CD4-positive, CD25-positive, alpha-beta regulatory T cell (primary cell): ENCODE data around the gene PAK2. TPM values are rescaled to one million over a fixed set of nuclear protein-coding genes. Genes with fewer than 3 reads are reported as not detected.

Source experiments
- ATAC-seq, 2 donors: fragments of 150-1000 bp; cut with Tn5 transposase; one replicate each; pipeline ENCODE4 v1.10.0; 2021; ENCODE audit warnings: low read depth in 2 of 2, moderate number of reproducible peaks in 2 of 2, moderate library complexity in 1 of 2
- DNase-seq, 3 donors: peaks; one replicate each; pipeline versions ENCODE4 v3.0.0 to v3.0.0-alpha.2; 2012 to 2022; ENCODE audit warnings: mixed read lengths in 1 of 3
- H3K27ac ChIP-seq: one replicate; pipeline ENCODE4 v1.7.0; 2013; ENCODE audit warnings: mild to moderate bottlenecking, low read length; ENCODE audit not compliant: insufficient read depth, poor library complexity, severe bottlenecking
- H3K27me3 ChIP-seq: one replicate; pipeline ENCODE4 v1.7.0; 2013; ENCODE audit warnings: low read length; ENCODE audit not compliant: control insufficient read depth, insufficient read depth
- H3K36me3 ChIP-seq: one replicate; pipeline ENCODE4 v1.7.0; 2013; ENCODE audit warnings: mild to moderate bottlenecking, low read length, moderate library complexity; ENCODE audit not compliant: control insufficient read depth, insufficient read depth
- H3K4me1 ChIP-seq: 2 replicates; pipeline ENCODE4 v1.7.0; 2013; ENCODE audit warnings: mild to moderate bottlenecking, low read length; ENCODE audit not compliant: insufficient read depth, control insufficient read depth, poor library complexity, severe bottlenecking
- H3K4me3 ChIP-seq: one replicate; pipeline ENCODE4 v1.7.0; 2013; ENCODE audit warnings: low read depth, mild to moderate bottlenecking, low read length, moderate library complexity
- H3K9me3 ChIP-seq, 2 experiments: 1 replicate in 1 of 2; 2 replicates in 1 of 2; pipeline ENCODE4 v1.7.0; 2013; ENCODE audit warnings: low read length in 2 of 2, mild to moderate bottlenecking in 1 of 2, moderate library complexity in 1 of 2; ENCODE audit not compliant: control insufficient read depth in 2 of 2
- H3K27ac Mint-ChIP-seq, 3 donors: one replicate each; pipeline ENCODE4 v1.8.0; 2020 to 2022; ENCODE audit warnings: mild to moderate bottlenecking in 3 of 3, mixed read lengths in 3 of 3, moderate library complexity in 2 of 3
- H3K27me3 Mint-ChIP-seq: one replicate; pipeline ENCODE4 v1.8.0; 2022; ENCODE audit warnings: mild to moderate bottlenecking, mixed read lengths
- H3K36me3 Mint-ChIP-seq: one replicate; pipeline ENCODE4 v1.8.0; 2020; ENCODE audit warnings: mixed read lengths
- H3K4me1 Mint-ChIP-seq, 4 donors: one replicate each; pipeline ENCODE4 v1.8.0; 2020 to 2022; ENCODE audit warnings: mixed read lengths in 4 of 4, mild to moderate bottlenecking in 1 of 4
- H3K4me3 Mint-ChIP-seq, 4 donors: one replicate each; pipeline ENCODE4 v1.8.0; 2020 to 2022; ENCODE audit warnings: mild to moderate bottlenecking in 4 of 4, mixed read lengths in 4 of 4, moderate library complexity in 3 of 4
- H3K9me3 Mint-ChIP-seq, 7 donors: one replicate each; pipeline ENCODE4 v1.8.0; 2020 to 2022; ENCODE audit warnings: mixed read lengths in 7 of 7, mild to moderate bottlenecking in 3 of 7, moderate library complexity in 2 of 7
- polyA plus RNA-seq, 4 donors: library from polyadenylated mRNA; unstranded; fragments of 300-500 nt; fragmentation: Illumina TruSeq; gene quantifications; one replicate each; pipeline ENCODE4 v1.2.3, GENCODE V29; 2021
- total RNA-seq: library from RNA; stranded (reverse); gene quantifications from one replicate; pipeline ENCODE4 v1.2.3, GENCODE V29; 2022

Gene PAK2
- total and polyA plus RNA-seq, 5 donors from 2014 or later = 37.5 to 83.7 (median 44.1) TPM

DNA sequence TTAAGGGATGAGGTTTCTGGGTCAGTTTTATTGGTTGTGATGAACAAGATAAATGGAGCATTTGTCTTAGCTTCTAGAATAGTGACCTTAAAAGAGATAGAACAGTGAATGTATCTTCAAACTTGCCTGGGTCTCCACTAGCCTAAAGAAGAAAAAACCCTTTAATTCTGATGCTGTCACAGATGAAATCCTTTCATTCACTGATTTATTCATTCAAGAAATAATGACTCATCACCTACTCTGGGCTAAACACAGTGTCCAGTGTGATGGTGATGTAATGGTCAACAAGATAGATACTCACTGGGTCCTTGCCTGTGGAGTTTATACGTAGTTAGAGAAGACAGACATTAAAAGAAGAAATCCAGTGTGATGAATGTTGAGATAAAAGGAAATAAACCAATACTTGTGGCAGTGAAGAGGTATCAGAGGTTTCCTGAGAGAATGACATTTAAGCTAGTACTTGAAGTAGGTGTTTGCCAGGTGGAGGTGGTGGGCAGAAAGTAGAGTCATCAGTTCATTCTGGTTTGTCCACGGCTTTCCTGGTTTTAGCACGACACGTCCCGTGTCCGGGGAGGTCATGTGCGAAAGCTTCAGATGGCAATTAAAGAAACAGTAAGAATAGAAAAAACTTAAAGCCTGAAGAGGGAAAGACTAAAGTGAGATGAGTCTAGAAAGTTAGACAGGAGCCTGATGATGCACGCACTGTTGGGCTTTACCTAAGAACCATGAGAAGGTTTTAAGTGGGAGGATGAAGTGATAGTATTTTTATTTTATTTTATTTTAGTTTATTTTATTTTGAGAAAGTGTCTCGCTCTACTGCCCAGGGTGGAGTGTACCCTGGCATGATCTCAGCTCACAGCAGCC is 18.5 kb downstream of the PAK2 start:
- Mint-ChIP-seq H3K4me1 (peaks cover 38 to 64% (median 45%) of the 10 kb centered on the region in 4 donors), H3K36me3 (peaks cover 35% of the 10 kb centered on the region), H3K27ac (peak overlapping the region; percentile 17 to 96 (median 25)), H3K4me3 (peak overlapping the region in 3 of 4 donors; percentile 15 to 73 (median 53)), H3K9me3 (peaks cover 3 to 16% (median 4%) of the 10 kb centered on the region in 7 donors), H3K27me3 (no peaks in the 10 kb centered on the region)
- Histone ChIP-seq H3K4me1 (peaks cover 20% of the 10 kb centered on the region), H3K9me3 (peaks cover 11 to 15% of the 10 kb centered on the region in 2 experiments), H3K27me3 (no peaks in the 10 kb centered on the region), H3K36me3 (peaks cover 17% of the 10 kb centered on the region), H3K4me3 (no peak overlapping the region), H3K27ac (no peak overlapping the region)
- ATAC-seq = no peak
- no peak for DNase-seq

- Histone ChIP-seq H3K27ac (no peak overlapping the region), H3K4me1 (peaks cover 5% of the 10 kb centered on the region), H3K36me3 (peaks cover 12% of the 10 kb centered on the region), H3K9me3 (no peaks in the 10 kb centered on the region), H3K4me3 (no peak overlapping the region), H3K27me3 (no peaks in the 10 kb centered on the region)
- H3K4me3 Mint-ChIP-seq = no peak overlapping the region
- ATAC-seq = no peak
- H3K27me3 Mint-ChIP-seq = no peaks in the 10 kb centered on the region
- H3K27ac Mint-ChIP-seq = no peak overlapping the region
- peaks cover 22 to 53% (median 32%) of the 10 kb centered on the region in 4 donors for H3K4me1 Mint-ChIP-seq
- no peak for DNase-seq
- H3K9me3 Mint-ChIP-seq = peaks cover 0 to 3% (median 0%) of the 10 kb centered on the region in 7 donors
- H3K36me3 Mint-ChIP-seq = peaks cover 6% of the 10 kb centered on the region
Measured at GRCh38 chr3:196763179-196763578, 23.5 kb downstream of the PAK2 start.

DNA sequence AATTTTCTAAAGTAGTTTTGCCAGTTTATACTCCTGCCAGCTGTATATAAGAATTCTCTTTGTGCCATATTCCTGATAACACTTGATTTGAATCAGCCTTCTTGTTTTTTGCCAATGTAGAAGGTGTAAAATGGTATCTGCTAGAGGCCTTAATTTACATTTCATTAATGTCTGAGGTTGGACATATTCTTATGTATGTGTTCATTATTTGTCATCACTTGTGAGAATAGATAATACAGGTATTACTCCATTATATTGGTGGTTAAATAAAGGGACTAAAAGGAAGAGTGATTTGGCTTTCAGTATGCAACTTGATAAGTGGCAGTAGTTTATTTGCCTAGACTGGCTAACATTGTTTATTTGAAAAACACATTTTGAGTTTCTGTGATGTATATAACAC is 25.8 kb downstream of the PAK2 start:
- peaks cover 4% of the 10 kb centered on the region for H3K36me3 Mint-ChIP-seq

GRCh38 chr3:196771067-196771466 is 31.4 kb downstream of the PAK2 start:
- H3K9me3 Mint-ChIP-seq = no peaks in the 10 kb centered on the region
- no peaks in the 10 kb centered on the region for H3K9me3 ChIP-seq
- H3K4me3 ChIP-seq = no peak overlapping the region
- no peak for DNase-seq
- H3K36me3 ChIP-seq = peaks cover 10% of the 10 kb centered on the region
- peaks cover 29% of the 10 kb centered on the region for H3K4me1 ChIP-seq
- no peaks in the 10 kb centered on the region for H3K27me3 Mint-ChIP-seq
- ATAC-seq = no peak
- H3K27ac Mint-ChIP-seq = peak overlapping the region; percentile 51 to 88 (median 74)
- H3K4me3 Mint-ChIP-seq = peak overlapping the region in 2 of 4 donors; percentile 24 to 54
- H3K36me3 Mint-ChIP-seq = peaks cover 16% of the 10 kb centered on the region
- peaks cover 49 to 80% (median 59%) of the 10 kb centered on the region in 4 donors for H3K4me1 Mint-ChIP-seq
- no peaks in the 10 kb centered on the region for H3K27me3 ChIP-seq
- no peak overlapping the region for H3K27ac ChIP-seq

More for the DNA sequence above, 25.8 kb downstream of the PAK2 start:
- no peak overlapping the region for H3K27ac Mint-ChIP-seq
- no peak for ATAC-seq
- Histone ChIP-seq H3K9me3 (no peaks in the 10 kb centered on the region), H3K4me1 (peaks cover 3% of the 10 kb centered on the region), H3K27me3 (no peaks in the 10 kb centered on the region), H3K36me3 (peaks cover 14% of the 10 kb centered on the region), H3K27ac (no peak overlapping the region), H3K4me3 (no peak overlapping the region)
- H3K4me3 Mint-ChIP-seq = no peak overlapping the region
- peaks cover 0 to 1% (median 0%) of the 10 kb centered on the region in 7 donors for H3K9me3 Mint-ChIP-seq
- H3K27me3 Mint-ChIP-seq = no peaks in the 10 kb centered on the region
- peaks cover 21 to 44% (median 29%) of the 10 kb centered on the region in 4 donors for H3K4me1 Mint-ChIP-seq
- no peak for DNase-seq

DNA sequence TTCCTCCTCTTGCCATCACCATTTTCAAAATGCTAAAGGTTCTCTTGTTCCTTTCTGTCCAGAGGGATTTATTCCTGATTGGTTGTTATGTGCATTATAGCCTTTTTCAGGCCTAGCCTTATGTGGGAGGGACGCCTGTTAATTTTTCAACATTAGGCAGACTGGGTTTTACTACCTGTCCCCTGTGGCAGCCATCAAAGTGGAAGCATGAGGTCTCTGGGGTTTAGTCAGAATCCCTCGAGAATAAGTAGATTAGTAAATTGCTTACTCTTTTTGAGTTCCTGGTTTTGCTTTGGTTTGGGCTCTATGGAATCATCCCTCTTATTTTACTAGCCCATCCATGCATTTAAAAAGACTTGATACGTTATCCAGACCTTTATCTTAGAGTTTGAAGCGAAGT is 32.4 kb downstream of the PAK2 start:
- ATAC-seq (no peak), DNase-seq (no peak)
- peak overlapping the region in 2 of 4 donors; percentile 2 to 48 for H3K4me3 Mint-ChIP-seq
- no peak overlapping the region for H3K4me3 ChIP-seq
- peaks cover 36% of the 10 kb centered on the region for H3K4me1 ChIP-seq
- H3K9me3 ChIP-seq = no peaks in the 10 kb centered on the region
- no peaks in the 10 kb centered on the region for H3K9me3 Mint-ChIP-seq
- no peaks in the 10 kb centered on the region for H3K27me3 Mint-ChIP-seq
- no peaks in the 10 kb centered on the region for H3K27me3 ChIP-seq
- peaks cover 9% of the 10 kb centered on the region for H3K36me3 ChIP-seq
- H3K27ac Mint-ChIP-seq = peak overlapping the region in 2 of 3 donors; percentile 42 to 74
- peaks cover 44 to 83% (median 64%) of the 10 kb centered on the region in 4 donors for H3K4me1 Mint-ChIP-seq
- peaks cover 16% of the 10 kb centered on the region for H3K36me3 Mint-ChIP-seq
- H3K27ac ChIP-seq = no peak overlapping the region

DNA sequence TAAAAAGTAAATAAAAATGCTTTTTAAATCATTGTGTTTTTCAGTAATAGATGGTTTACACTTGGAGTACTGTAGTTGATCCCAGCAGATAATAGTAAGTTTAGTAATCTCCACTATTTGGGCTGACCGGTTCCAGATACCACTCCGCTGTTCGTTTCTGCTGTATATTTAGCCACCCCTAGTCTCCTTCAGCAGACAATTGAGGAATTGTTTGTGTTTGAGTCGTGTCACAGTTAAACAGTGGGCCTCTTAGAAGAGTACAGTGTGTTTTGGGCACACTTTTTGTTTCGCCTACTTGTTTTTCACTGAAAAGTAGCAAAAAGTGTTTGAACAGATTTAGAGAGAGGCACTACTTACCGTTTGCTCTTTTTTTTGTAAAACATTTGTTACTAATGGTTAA is 33.2 kb downstream of the PAK2 start:
- peak overlapping the region; percentile 39 for H3K27ac ChIP-seq
- peaks cover 46 to 82% (median 66%) of the 10 kb centered on the region in 4 donors for H3K4me1 Mint-ChIP-seq
- DNase-seq (no peak), ATAC-seq (no peak)
- no peaks in the 10 kb centered on the region for H3K27me3 ChIP-seq
- peaks cover 41% of the 10 kb centered on the region for H3K4me1 ChIP-seq
- H3K4me3 ChIP-seq = no peak overlapping the region
- H3K36me3 Mint-ChIP-seq = peaks cover 18% of the 10 kb centered on the region
- H3K9me3 ChIP-seq = no peaks in the 10 kb centered on the region
- peak overlapping the region in 2 of 3 donors; percentile 38 to 74 for H3K27ac Mint-ChIP-seq
- H3K4me3 Mint-ChIP-seq = no peak overlapping the region
- peaks cover 7% of the 10 kb centered on the region for H3K36me3 ChIP-seq
- no peaks in the 10 kb centered on the region for H3K27me3 Mint-ChIP-seq
- H3K9me3 Mint-ChIP-seq = no peaks in the 10 kb centered on the region

GRCh38 chr3:196774191-196774820 is 34.6 kb downstream of the PAK2 start:
- H3K4me3 ChIP-seq = peak overlapping the region; percentile 38
- Mint-ChIP-seq H3K9me3 (no peaks in the 10 kb centered on the region), H3K4me3 (peak overlapping the region; percentile 19 to 56 (median 22)), H3K4me1 (peaks cover 60 to 91% (median 74%) of the 10 kb centered on the region in 4 donors), H3K27ac (peak overlapping the region; percentile 41 to 77 (median 50)), H3K27me3 (no peaks in the 10 kb centered on the region), H3K36me3 (peaks cover 26% of the 10 kb centered on the region)
- peaks cover 9% of the 10 kb centered on the region for H3K36me3 ChIP-seq
- peak in 1 of 2 donors; percentile 18 for ATAC-seq
- no peaks in the 10 kb centered on the region for H3K27me3 ChIP-seq
- H3K27ac ChIP-seq = peak overlapping the region; percentile 36
- no peak for DNase-seq
- H3K4me1 ChIP-seq = peaks cover 41% of the 10 kb centered on the region
- no peaks in the 10 kb centered on the region for H3K9me3 ChIP-seq
